ENCODE results near the gene GPR137. TPM values are rescaled to one million over a fixed set of nuclear protein-coding genes. Genes with fewer than 3 reads are reported as not detected.

GPR137 gene
- total RNA-seq, 1 donor: 13.9 TPM

DNA sequence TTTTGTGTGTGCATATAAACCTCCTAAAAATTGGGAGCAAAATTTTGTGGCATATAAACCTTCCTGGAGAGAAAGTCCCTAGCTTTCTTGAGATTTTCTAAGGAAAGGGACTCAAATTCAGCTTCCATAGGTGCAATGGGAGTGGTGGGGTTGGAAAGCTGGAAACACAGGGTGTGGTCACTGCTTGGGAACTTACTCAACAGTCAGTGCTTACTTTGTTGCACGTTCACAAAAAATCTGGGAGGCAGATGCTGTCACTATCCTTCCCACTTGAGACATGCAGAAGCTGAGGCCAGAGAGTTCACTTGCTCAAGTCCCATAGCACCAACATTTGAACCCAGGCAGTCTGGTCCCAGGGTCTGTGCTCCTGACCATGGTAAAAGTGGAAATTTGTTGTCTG is 10.6 kb downstream of the GPR137 start:
- Histone ChIP-seq H3K9me3 (ENCODE audit: low read depth, low read length) (no peaks in the 10 kb centered on the region), H3K27me3 (ENCODE audit: insufficient read depth, low read length) (peaks cover 90% of the 10 kb centered on the region), H3K4me3 (ENCODE audit: low read length) (no peak overlapping the region), H3K4me1 (ENCODE audit: insufficient read depth, low read length) (peaks cover 38% of the 10 kb centered on the region)

GRCh38 chr11:64296830-64297698 is 11.4 kb downstream of the GPR137 start:
- H3K9me3 ChIP-seq (ENCODE audit: low read depth, low read length): no peaks in the 10 kb centered on the region
- peaks cover 35% of the 10 kb centered on the region for H3K4me1 ChIP-seq (ENCODE audit: insufficient read depth, low read length)
- H3K4me3 ChIP-seq (ENCODE audit: low read length): no peak overlapping the region
- peaks cover 91% of the 10 kb centered on the region for H3K27me3 ChIP-seq (ENCODE audit: insufficient read depth, low read length)

DNA sequence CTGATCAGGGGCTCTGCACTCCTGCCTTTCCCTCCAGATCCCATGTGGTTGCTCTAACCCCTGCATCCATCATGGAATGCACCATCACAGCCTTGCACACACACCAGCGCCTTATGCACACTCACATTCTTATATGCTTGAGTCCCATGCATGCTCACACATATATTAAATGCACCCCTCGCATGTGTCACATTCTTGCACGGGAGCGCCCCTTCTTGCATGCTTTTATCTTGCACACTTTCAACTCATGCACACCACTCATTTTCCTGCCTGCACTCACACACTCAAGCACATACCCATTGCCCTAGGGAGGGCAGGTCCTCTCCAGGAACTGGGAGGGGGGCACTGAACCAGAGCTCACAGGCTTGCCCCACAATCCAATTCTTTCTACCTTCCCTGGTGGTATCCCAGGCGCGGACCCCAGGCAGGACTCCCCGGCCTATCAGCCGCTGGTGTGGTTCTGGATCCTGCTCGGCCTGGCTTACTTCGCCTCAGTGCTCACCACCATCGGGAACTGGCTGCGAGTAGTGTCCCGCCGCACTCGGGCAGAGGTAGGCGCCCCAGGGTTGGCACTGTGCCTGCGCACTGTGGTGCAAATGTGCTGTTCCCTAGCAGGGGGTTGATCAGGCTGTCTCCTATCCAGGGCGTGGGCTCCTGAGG is 12.2 kb downstream of the GPR137 start:
- Histone ChIP-seq H3K9me3 (ENCODE audit: low read depth, low read length) (no peaks in the 10 kb centered on the region), H3K4me3 (ENCODE audit: low read length) (no peak overlapping the region), H3K27me3 (ENCODE audit: insufficient read depth, low read length) (peaks cover 84% of the 10 kb centered on the region), H3K4me1 (ENCODE audit: insufficient read depth, low read length) (peaks cover 28% of the 10 kb centered on the region)

GRCh38 chr11:64298966-64299846 is 13.6 kb downstream of the GPR137 start:
- Histone ChIP-seq H3K27me3 (ENCODE audit: insufficient read depth, low read length) (peaks cover 71% of the 10 kb centered on the region), H3K9me3 (ENCODE audit: low read depth, low read length) (no peaks in the 10 kb centered on the region), H3K4me1 (ENCODE audit: insufficient read depth, low read length) (peaks cover 34% of the 10 kb centered on the region), H3K4me3 (ENCODE audit: low read length) (no peak overlapping the region)

DNA sequence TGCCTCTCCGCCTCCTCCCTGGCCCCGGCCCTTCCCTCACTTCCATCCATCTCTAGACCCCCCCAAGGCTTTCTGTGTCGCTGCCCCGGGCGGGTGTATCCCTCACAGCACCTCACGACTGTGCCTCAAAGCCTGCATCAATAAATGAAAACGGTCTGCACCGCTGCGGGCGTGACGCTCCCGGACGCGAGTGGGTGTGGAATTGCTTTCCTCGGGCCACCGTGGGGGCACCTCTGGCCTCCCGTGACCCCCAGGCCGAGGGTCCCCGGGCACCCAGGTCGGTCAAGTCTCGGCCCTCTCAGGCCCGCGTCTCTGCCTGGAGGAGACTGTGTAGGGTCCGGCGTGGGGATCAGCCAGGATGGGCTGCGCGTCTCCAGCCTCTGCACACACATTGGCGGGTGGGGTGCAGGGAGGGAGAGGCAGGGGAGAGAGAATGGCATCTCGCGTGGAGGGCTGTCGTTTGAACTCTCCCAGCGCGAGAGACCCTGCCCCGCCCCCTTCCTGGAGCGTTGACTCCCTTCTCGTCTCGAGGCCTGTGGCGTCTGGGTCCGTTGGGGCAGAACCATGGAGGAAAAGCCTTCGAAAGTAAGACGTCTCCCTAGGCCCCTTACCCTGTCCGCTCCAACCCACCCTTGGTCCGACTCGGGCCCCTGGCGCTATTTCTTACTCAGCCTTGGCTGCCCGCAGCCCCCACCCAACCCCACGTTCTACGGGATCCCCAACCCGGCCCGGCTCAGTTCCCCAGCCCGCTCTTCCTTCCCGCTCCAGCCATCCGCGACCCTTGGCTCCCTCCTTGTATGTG is 14.4 kb downstream of the GPR137 start, which contains the start of gene CATSPERZ:
TSS of gene CATSPERZ (plus strand) at position 512 of the 802 bp plus-strand sequence. CDS start at position 565, 53 bp downstream.
- Histone ChIP-seq H3K27me3 (ENCODE audit: insufficient read depth, low read length) (peaks cover 62% of the 10 kb centered on the region), H3K9me3 (ENCODE audit: low read depth, low read length) (no peaks in the 10 kb centered on the region), H3K4me1 (ENCODE audit: insufficient read depth, low read length) (peaks cover 40% of the 10 kb centered on the region), H3K4me3 (ENCODE audit: low read length) (no peak within 1 kb of the TSS)

GRCh38 chr11:64303109-64304031 is 17.7 kb downstream of the GPR137 start:
- Histone ChIP-seq H3K27me3 (ENCODE audit: insufficient read depth, low read length) (peaks cover 29% of the 10 kb centered on the region), H3K4me1 (ENCODE audit: insufficient read depth, low read length) (peaks cover 55% of the 10 kb centered on the region), H3K4me3 (ENCODE audit: low read length) (no peak overlapping the region), H3K9me3 (ENCODE audit: low read depth, low read length) (no peaks in the 10 kb centered on the region)

DNA sequence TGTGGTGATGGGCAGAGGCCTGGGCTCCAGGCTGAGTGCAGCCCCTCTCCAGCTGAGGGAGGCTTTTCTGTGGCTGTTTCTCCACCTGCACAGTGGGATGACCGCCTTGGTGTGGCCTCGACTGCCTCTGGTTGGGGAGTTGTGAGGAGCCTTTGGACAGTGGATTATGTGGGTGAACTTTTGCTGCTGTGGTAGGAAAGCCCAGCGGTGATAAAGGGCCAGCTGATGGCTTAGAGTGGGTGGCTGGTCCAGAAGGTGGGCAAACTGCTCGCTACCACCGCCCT is 18.3 kb downstream of the GPR137 start:
- peak overlapping the region; percentile 65 for H3K4me3 ChIP-seq (ENCODE audit: low read length)
- H3K4me1 ChIP-seq (ENCODE audit: insufficient read depth, low read length): peaks cover 54% of the 10 kb centered on the region
- no peaks in the 10 kb centered on the region for H3K9me3 ChIP-seq (ENCODE audit: low read depth, low read length)
- peaks cover 23% of the 10 kb centered on the region for H3K27me3 ChIP-seq (ENCODE audit: insufficient read depth, low read length)

GRCh38 chr11:64304316-64305072 is 18.8 kb downstream of the GPR137 start:
- peaks cover 49% of the 10 kb centered on the region for H3K4me1 ChIP-seq (ENCODE audit: insufficient read depth, low read length)

GRCh38 chr11:64305075-64305690 is 19.5 kb downstream of the GPR137 start, which contains the start of gene ESRRA:
ESRRA (plus strand) TSS chr11:64305524; CDS start chr11:64307180, 1,656 bp downstream.
- H3K4me1 ChIP-seq (ENCODE audit: insufficient read depth, low read length): peaks cover 42% of the 10 kb centered on the region
- peaks cover 11% of the 10 kb centered on the region for H3K27me3 ChIP-seq (ENCODE audit: insufficient read depth, low read length)
- no peaks in the 10 kb centered on the region for H3K9me3 ChIP-seq (ENCODE audit: low read depth, low read length)
- H3K4me3 ChIP-seq (ENCODE audit: low read length): peak within 1 kb of the TSS; percentile 65

More at GRCh38 chr11:64304316-64305072, 18.8 kb downstream of the GPR137 start:
- no peaks in the 10 kb centered on the region for H3K9me3 ChIP-seq (ENCODE audit: low read depth, low read length)
- H3K4me3 ChIP-seq (ENCODE audit: low read length): peak overlapping the region; percentile 65
- H3K27me3 ChIP-seq (ENCODE audit: insufficient read depth, low read length): peaks cover 18% of the 10 kb centered on the region

DNA sequence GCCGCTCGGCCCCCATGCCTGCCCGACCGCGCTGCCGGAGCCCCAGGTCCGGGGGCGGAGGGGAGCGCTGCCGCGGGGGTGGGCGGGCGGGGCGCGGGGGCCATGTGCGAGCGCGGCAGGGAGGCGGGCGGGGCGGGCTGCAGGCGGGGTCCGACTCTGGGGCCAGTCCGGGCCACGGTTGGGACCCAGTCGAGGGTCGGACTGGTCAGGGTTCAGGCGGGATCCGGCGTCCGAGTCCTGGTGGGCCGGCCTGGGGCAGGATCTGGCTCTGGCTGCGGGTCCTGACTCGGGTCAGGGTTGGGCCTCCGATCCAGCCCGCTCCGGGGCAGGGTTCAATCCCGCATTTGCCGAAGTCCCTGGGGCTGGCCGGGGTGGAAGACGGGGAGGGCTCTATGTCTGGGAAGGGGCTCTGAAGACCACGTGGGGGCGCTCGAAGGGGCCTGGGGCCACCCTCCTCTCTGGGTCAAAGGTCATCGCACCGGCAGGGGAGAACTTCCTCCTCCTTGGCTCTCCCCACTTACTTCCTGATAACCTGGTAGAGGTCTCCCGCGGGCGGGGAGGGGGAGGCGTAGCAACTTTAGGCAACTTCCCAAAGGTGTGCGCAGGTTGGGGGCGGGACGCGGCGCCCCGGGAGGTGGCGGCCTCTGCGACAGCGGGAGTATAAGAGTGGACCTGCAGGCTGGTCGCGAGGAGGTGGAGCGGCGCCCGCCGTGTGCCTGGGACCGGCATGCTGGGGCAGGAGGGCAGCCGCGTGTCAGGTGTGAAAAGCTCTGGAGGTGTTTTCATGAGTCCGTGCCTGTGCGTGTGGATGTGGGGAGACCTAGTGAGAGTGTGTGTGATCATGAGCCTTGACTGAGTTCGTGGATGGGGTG is 20.3 kb downstream of the GPR137 start:
- H3K9me3 ChIP-seq (ENCODE audit: low read depth, low read length): no peaks in the 10 kb centered on the region
- peaks cover 35% of the 10 kb centered on the region for H3K4me1 ChIP-seq (ENCODE audit: insufficient read depth, low read length)
- H3K4me3 ChIP-seq (ENCODE audit: low read length): peak overlapping the region; percentile 62
- peaks cover 3% of the 10 kb centered on the region for H3K27me3 ChIP-seq (ENCODE audit: insufficient read depth, low read length)

- Histone ChIP-seq H3K27me3 (ENCODE audit: insufficient read depth, low read length) (peaks cover 3% of the 10 kb centered on the region), H3K4me1 (ENCODE audit: insufficient read depth, low read length) (peaks cover 29% of the 10 kb centered on the region), H3K4me3 (ENCODE audit: low read length) (peak overlapping the region; percentile 62), H3K9me3 (ENCODE audit: low read depth, low read length) (no peaks in the 10 kb centered on the region)
Observed at GRCh38 chr11:64306563-64306875, 20.9 kb downstream of the GPR137 start.

Measured in mononuclear cell (primary cell).